Measurements from ENCODE around the gene ADRA2C.

Gene ADRA2C

GRCh38 chr4:3781193-3781886 lies 15.2 kb downstream of the ADRA2C start:
- Mint-ChIP-seq H3K4me3 (no peak overlapping the region), H3K36me3 (peaks cover 0 to 3% of the 10 kb centered on the region in 2 donors)
- ATAC-seq (replicated peaks), result no peak

GRCh38 chr4:3781997-3782930 lies 16.1 kb downstream of the ADRA2C start:
- Mint-ChIP-seq H3K27ac (no peak overlapping the region), H3K9me3 (peaks cover 4 to 11% of the 10 kb centered on the region in 2 donors), H3K27me3 (peaks cover 7 to 9% of the 10 kb centered on the region in 2 donors), H3K4me1 (no peaks in the 10 kb centered on the region), H3K4me3 (no peak overlapping the region), H3K36me3 (peaks cover 0 to 3% of the 10 kb centered on the region in 2 donors)
- ATAC-seq (replicated peaks), result no peak
- DNase-seq, result no peak

More at GRCh38 chr4:3781193-3781886, 15.2 kb downstream of the ADRA2C start:
- H3K27me3 Mint-ChIP-seq, result peaks cover 6 to 9% of the 10 kb centered on the region in 2 donors
- peak overlapping the region; percentile 31 for H3K27ac Mint-ChIP-seq
- no peak for DNase-seq
- H3K9me3 Mint-ChIP-seq, result peaks cover 4 to 11% of the 10 kb centered on the region in 2 donors
- H3K4me1 Mint-ChIP-seq, result no peaks in the 10 kb centered on the region

GRCh38 chr4:3783693-3784306 lies 17.6 kb downstream of the ADRA2C start:
- Mint-ChIP-seq H3K4me3 (no peak overlapping the region), H3K36me3 (peaks cover 0 to 3% of the 10 kb centered on the region in 2 donors), H3K9me3 (peaks cover 4 to 8% of the 10 kb centered on the region in 2 donors), H3K27ac (no peak overlapping the region), H3K4me1 (no peaks in the 10 kb centered on the region), H3K27me3 (peaks cover 5 to 14% of the 10 kb centered on the region in 2 donors)
- DNase-seq (no peak), ATAC-seq (replicated peaks) (peak in 1 of 2 donors; percentile 65)

- DNase-seq, result no peak
- peaks cover 5 to 17% of the 10 kb centered on the region in 2 donors for H3K27me3 Mint-ChIP-seq
- no peak overlapping the region for H3K27ac Mint-ChIP-seq
- ATAC-seq (replicated peaks), result no peak
- no peak overlapping the region for H3K4me3 Mint-ChIP-seq
- peaks cover 4 to 8% of the 10 kb centered on the region in 2 donors for H3K9me3 Mint-ChIP-seq
- peaks cover 0 to 3% of the 10 kb centered on the region in 2 donors for H3K36me3 Mint-ChIP-seq
- no peaks in the 10 kb centered on the region for H3K4me1 Mint-ChIP-seq
Observed at GRCh38 chr4:3784454-3785291, 18.5 kb downstream of the ADRA2C start.

GRCh38 chr4:3785292-3785565 lies 19.0 kb downstream of the ADRA2C start:
- no peak for ATAC-seq (replicated peaks)

GRCh38 chr4:3786196-3786869 lies 20.1 kb downstream of the ADRA2C start:
- DNase-seq, result no peak

More at GRCh38 chr4:3785292-3785565, 19.0 kb downstream of the ADRA2C start:
- no peak overlapping the region for H3K27ac Mint-ChIP-seq
- peaks cover 4 to 8% of the 10 kb centered on the region in 2 donors for H3K9me3 Mint-ChIP-seq
- H3K27me3 Mint-ChIP-seq, result peaks cover 5 to 20% of the 10 kb centered on the region in 2 donors
- peaks cover 0 to 3% of the 10 kb centered on the region in 2 donors for H3K36me3 Mint-ChIP-seq
- no peak overlapping the region for H3K4me3 Mint-ChIP-seq
- no peak for DNase-seq
- no peaks in the 10 kb centered on the region for H3K4me1 Mint-ChIP-seq

GRCh38 chr4:3787489-3788365 lies 21.5 kb downstream of the ADRA2C start:
- no peak for ATAC-seq (replicated peaks)
- no peak overlapping the region for H3K27ac Mint-ChIP-seq

More at GRCh38 chr4:3786196-3786869, 20.1 kb downstream of the ADRA2C start:
- H3K36me3 Mint-ChIP-seq, result no peaks in the 10 kb centered on the region
- no peak overlapping the region for H3K4me3 Mint-ChIP-seq
- H3K27me3 Mint-ChIP-seq, result peaks cover 14 to 29% of the 10 kb centered on the region in 2 donors
- no peaks in the 10 kb centered on the region for H3K4me1 Mint-ChIP-seq
- H3K27ac Mint-ChIP-seq, result no peak overlapping the region
- no peak for ATAC-seq (replicated peaks)
- H3K9me3 Mint-ChIP-seq, result peaks cover 1 to 5% of the 10 kb centered on the region in 2 donors

GRCh38 chr4:3788366-3788660 lies 22.1 kb downstream of the ADRA2C start:
- ATAC-seq (replicated peaks) (no peak), DNase-seq (no peak)
- peak overlapping the region in 1 of 2 donors; percentile 41 for H3K4me3 Mint-ChIP-seq
- peaks cover 5 to 7% of the 10 kb centered on the region in 2 donors for H3K9me3 Mint-ChIP-seq
- no peaks in the 10 kb centered on the region for H3K4me1 Mint-ChIP-seq
- H3K36me3 Mint-ChIP-seq, result no peaks in the 10 kb centered on the region
- H3K27me3 Mint-ChIP-seq, result peaks cover 26 to 42% of the 10 kb centered on the region in 2 donors
- H3K27ac Mint-ChIP-seq, result no peak overlapping the region

More at GRCh38 chr4:3787489-3788365, 21.5 kb downstream of the ADRA2C start:
- Mint-ChIP-seq H3K4me3 (peak overlapping the region in 1 of 2 donors; percentile 41), H3K4me1 (no peaks in the 10 kb centered on the region), H3K9me3 (peaks cover 0 to 3% of the 10 kb centered on the region in 2 donors), H3K27me3 (peaks cover 21 to 36% of the 10 kb centered on the region in 2 donors), H3K36me3 (no peaks in the 10 kb centered on the region)
- DNase-seq, result no peak

GRCh38 chr4:3789587-3789986 lies 23.4 kb downstream of the ADRA2C start:
- H3K27me3 Mint-ChIP-seq, result peaks cover 21 to 37% of the 10 kb centered on the region in 2 donors
- peaks cover 5 to 10% of the 10 kb centered on the region in 2 donors for H3K9me3 Mint-ChIP-seq
- no peak overlapping the region for H3K27ac Mint-ChIP-seq
- H3K4me3 Mint-ChIP-seq, result no peak overlapping the region
- no peak for ATAC-seq (replicated peaks)
- no peaks in the 10 kb centered on the region for H3K36me3 Mint-ChIP-seq
- no peak for DNase-seq
- H3K4me1 Mint-ChIP-seq, result no peaks in the 10 kb centered on the region

GRCh38 chr4:3790006-3790561 lies 23.9 kb downstream of the ADRA2C start:
- H3K27me3 Mint-ChIP-seq, result peaks cover 21 to 37% of the 10 kb centered on the region in 2 donors

GRCh38 chr4:3791256-3791655 lies 25.1 kb downstream of the ADRA2C start:
- ATAC-seq (replicated peaks), result no peak
- Mint-ChIP-seq H3K27ac (no peak overlapping the region), H3K9me3 (peaks cover 14 to 20% of the 10 kb centered on the region in 2 donors), H3K36me3 (no peaks in the 10 kb centered on the region), H3K4me1 (no peaks in the 10 kb centered on the region), H3K27me3 (peaks cover 21 to 38% of the 10 kb centered on the region in 2 donors), H3K4me3 (no peak overlapping the region)
- no peak for DNase-seq

More at GRCh38 chr4:3790006-3790561, 23.9 kb downstream of the ADRA2C start:
- no peak overlapping the region for H3K4me3 Mint-ChIP-seq
- H3K27ac Mint-ChIP-seq, result no peak overlapping the region
- H3K4me1 Mint-ChIP-seq, result no peaks in the 10 kb centered on the region
- DNase-seq (no peak), ATAC-seq (replicated peaks) (no peak)
- H3K36me3 Mint-ChIP-seq, result no peaks in the 10 kb centered on the region
- H3K9me3 Mint-ChIP-seq, result peaks cover 9 to 13% of the 10 kb centered on the region in 2 donors

GRCh38 chr4:3791910-3792542 lies 25.8 kb downstream of the ADRA2C start:
- ATAC-seq (replicated peaks) (no peak), DNase-seq (no peak)
- H3K27ac Mint-ChIP-seq, result no peak overlapping the region
- no peak overlapping the region for H3K4me3 Mint-ChIP-seq
- peaks cover 21 to 43% of the 10 kb centered on the region in 2 donors for H3K27me3 Mint-ChIP-seq
- H3K9me3 Mint-ChIP-seq, result peaks cover 22 to 26% of the 10 kb centered on the region in 2 donors
- H3K36me3 Mint-ChIP-seq, result no peaks in the 10 kb centered on the region
- no peaks in the 10 kb centered on the region for H3K4me1 Mint-ChIP-seq

Data from stimulated activated naive B cell treated with anti-CD40 and anti-IgM and Interleukin-4, amounts not matched to agents 10 μg/mL and 1 μg/mL and 100 μg/mL, for 72 hours (primary cell).